Ovary (tissue), 9 donors: ENCODE data around the gene IRF6. TPM values are rescaled to one million over a fixed set of nuclear protein-coding genes. Genes with fewer than 3 reads are reported as not detected.

Source experiments
- DNase-seq, 5 donors: peaks; one replicate each; pipeline ENCODE4 v3.0.0-alpha.2; 2019 to 2020
- H3K27ac ChIP-seq, 2 donors: fragments of 200-600 bp; one replicate each; pipeline versions ENCODE4 v1.5.1 to v1.8.0; 2019 to 2022
- H3K27me3 ChIP-seq: fragments of 200-600 bp; one replicate; pipeline ENCODE4 v1.8.0; 2022
- H3K36me3 ChIP-seq: fragments of 200-600 bp; sonication (generic); one replicate; pipeline ENCODE4 v1.5.1; 2019
- H3K4me1 ChIP-seq: one replicate; pipeline ENCODE4 v1.8.1; 2013; ENCODE audit warnings: mild to moderate bottlenecking, moderate library complexity; ENCODE audit not compliant: insufficient read depth
- H3K4me3 ChIP-seq: fragments of 200-600 bp; sonication (generic); one replicate; pipeline ENCODE4 v1.5.1; 2017
- H3K9me3 ChIP-seq, 2 donors: fragments of 200-600 bp in 1 of 2; sonication (generic) in 1 of 2; one replicate each; pipeline versions ENCODE4 v1.5.1 to v1.8.1; 2013 to 2019; ENCODE audit warnings: mild to moderate bottlenecking in 1 of 2, moderate library complexity in 1 of 2
- CTCF ChIP-seq, 3 donors: fragments of 450-650 bp in 2 of 3; fragments of 200-600 bp in 1 of 3; IDR thresholded peaks; one replicate each; pipeline versions ENCODE4 v1.5.1 to v1.8.0; 2016 to 2022; ENCODE audit warnings: antibody characterized with exemption in 3 of 3, mild to moderate bottlenecking in 1 of 3
- EP300 ChIP-seq: sonication (generic); formaldehyde crosslinking; IDR thresholded peaks from one replicate; pipeline ENCODE4 v1.6.1; 2017; ENCODE audit warnings: antibody characterized with exemption
- POLR2A ChIP-seq: fragments of 450-650 bp; IDR thresholded peaks from one replicate; pipeline ENCODE4 v1.6.1; 2017; ENCODE audit warnings: antibody characterized with exemption, mild to moderate bottlenecking, moderate library complexity
- WGBS, 3 donors: extraction: QIAGEN DNeasy Blood & Tissue Kit in 1 of 3; methylation state at CpG; one replicate each; pipeline versions ENCODE4 v1.1.5 to v1.1.7; 2013 to 2017; 5-methylcytosine and 5-hydroxymethylcytosine counted together
- intact Hi-C, 4 donors: fragments of 100-400 bp; cut with DNase I; formaldehyde crosslinking; loops; one replicate each; pipeline versions ENCODE4 v1.11.0 to v1.15.1; 2022 to 2023
- polyA plus RNA-seq, 2 donors: library from polyadenylated mRNA; stranded (reverse); fragments of 200-250 nt in 1 of 2; fragments of 350-450 nt in 1 of 2; fragmentation: Illumina TruSeq in 1 of 2; extraction: RNeasy Lipid Tissue Mini Kit (QIAGEN cat#74804) in 1 of 2; gene quantifications; one replicate each; pipeline ENCODE4 v1.2.3, GENCODE V29; 2013 to 2014
- total RNA-seq, 7 donors: library from RNA; depleted of rRNA in 2 of 7; stranded (reverse); fragments of >200 nt in 2 of 7; fragmentation: NEBNext Ultra II Directional in 3 of 7; extraction: Animal tissue kit (Norgen Biotek cat#: 25700) in 3 of 7; gene quantifications; one replicate each; pipeline versions ENCODE4 v1.1.0 to v1.2.4, GENCODE V29; 2016 to 2023
- donor health status: DM: no; HTN: no; CAD: no; lungs with moderate emphysema.
- donor health status: DM: no; HTN: no; CAD: no.
- donor health status: Bipolar disorder and iron deficiency.
- donor health status: DM: yes; HTN: yes; CAD: no.
- donor health status: DM: no; HTN: no; CAD: no.
- donor health status: DM: yes; HTN: yes; CAD: no.

Gene IRF6
- total and polyA plus RNA-seq, 9 donors = 0.80 to 24.2 (median 5.0) TPM

- TF ChIP-seq CTCF (IDR thresholded peaks at IDR 0.05) (no peak), POLR2A (no peak), EP300 (no peak)
- no peak overlapping the region for H3K27ac ChIP-seq
- H3K9me3 ChIP-seq = no peaks in the 10 kb centered on the region
- H3K27me3 ChIP-seq = no peaks in the 10 kb centered on the region
- H3K4me1 ChIP-seq = peaks cover 10% of the 10 kb centered on the region
- no peak overlapping the region for H3K4me3 ChIP-seq
- intact Hi-C loops = loop anchor here in 2 of 4 donors (5.0 to 10.0 kb wide), 2 partner anchors 46 to 154 kb away; no protein-coding TSS in a partner anchor
- WGBS, 3 donors = 94 to 96% (median 95%) methylated on average over 3 of the region's 3 CpGs
- DNase-seq = no peak
- H3K36me3 ChIP-seq = no peaks in the 10 kb centered on the region
Observed at GRCh38 chr1:209741193-209741592, 64.7 kb downstream of the IRF6 start.

GRCh38 chr1:209738270-209738669 is 67.7 kb downstream of the IRF6 start:
- no peaks in the 10 kb centered on the region for H3K36me3 ChIP-seq
- TF ChIP-seq EP300 (no peak), POLR2A (no peak), CTCF (IDR thresholded peaks at IDR 0.05) (no peak)
- no peak for DNase-seq
- no peaks in the 10 kb centered on the region for H3K9me3 ChIP-seq
- intact Hi-C loops = no loop called here
- 89 to 92% (median 92%) methylated on average over 1 of the region's 1 CpG for WGBS, 3 donors
- H3K27me3 ChIP-seq = no peaks in the 10 kb centered on the region
- no peak overlapping the region for H3K27ac ChIP-seq
- no peak overlapping the region for H3K4me3 ChIP-seq
- peaks cover 10% of the 10 kb centered on the region for H3K4me1 ChIP-seq

GRCh38 chr1:209737118-209737505 is 68.8 kb downstream of the IRF6 start:
- H3K27me3 ChIP-seq = no peaks in the 10 kb centered on the region
- 85 to 91% (median 89%) methylated on average over 5 of the region's 5 CpGs for WGBS, 3 donors
- no peak for DNase-seq
- no peak overlapping the region for H3K4me3 ChIP-seq
- H3K27ac ChIP-seq = no peak overlapping the region
- H3K9me3 ChIP-seq = no peaks in the 10 kb centered on the region
- no peaks in the 10 kb centered on the region for H3K36me3 ChIP-seq
- peaks cover 10% of the 10 kb centered on the region for H3K4me1 ChIP-seq
- intact Hi-C loops = no loop called here
- TF ChIP-seq EP300 = no peak
- no peak for TF ChIP-seq CTCF (IDR thresholded peaks at IDR 0.05)
- no peak for TF ChIP-seq POLR2A

- TF ChIP-seq POLR2A = no peak
- TF ChIP-seq CTCF (IDR thresholded peaks at IDR 0.05) = no peak
- no peak for TF ChIP-seq EP300
- intact Hi-C loops = no loop called here
- DNase-seq = no peak
- no peak overlapping the region for H3K4me3 ChIP-seq
- peaks cover 7% of the 10 kb centered on the region for H3K4me1 ChIP-seq
- H3K27ac ChIP-seq = no peak overlapping the region
- H3K9me3 ChIP-seq = no peaks in the 10 kb centered on the region
- H3K36me3 ChIP-seq = no peaks in the 10 kb centered on the region
- H3K27me3 ChIP-seq = no peaks in the 10 kb centered on the region
- WGBS, 3 donors = 43 to 55% (median 45%) methylated on average over 3 of the region's 3 CpGs
Observed at GRCh38 chr1:209736490-209737117, 69.3 kb downstream of the IRF6 start.

Other genes starting within 250 kb of the IRF6 start
- gene CAMK1G, start 222.4 kb downstream of the IRF6 start, total RNA-seq = 10 to 100 TPM; 10.1 to 16.7 (median 12.0) TPM
- 10 to 100 TPM in 1 of 2 donors, 1 to 10 TPM in 1; 7.6 to 20.2 TPM for gene CAMK1G, start 222.4 kb downstream of the IRF6 start, polyA plus RNA-seq
- gene LAMB3, start 153.7 kb downstream of the IRF6 start, total RNA-seq = 10 to 100 TPM in 1 of 7 donors, 1 to 10 TPM in 4, under 1 TPM in 2; 0.58 to 56.9 (median 4.2) TPM
- 1 to 10 TPM in 1 of 2 donors, under 1 TPM in 1; 0.54 to 7.0 TPM for gene LAMB3, start 153.7 kb downstream of the IRF6 start, polyA plus RNA-seq
- 100 to 1,000 TPM in 3 of 7 donors, 10 to 100 TPM in 4; 61.4 to 392 (median 79.2) TPM for gene G0S2, start 130.7 kb downstream of the IRF6 start, total RNA-seq
- 10 to 100 TPM; 41.5 to 75.4 TPM for gene G0S2, start 130.7 kb downstream of the IRF6 start, polyA plus RNA-seq
- gene HSD11B1, start 101.3 kb downstream of the IRF6 start, total RNA-seq = 100 to 1,000 TPM in 1 of 7 donors, 10 to 100 TPM in 5, 1 to 10 TPM in 1; 7.4 to 106 (median 57.7) TPM
- 100 to 1,000 TPM in 1 of 2 donors, 10 to 100 TPM in 1; 32.0 to 265 TPM for gene HSD11B1, start 101.3 kb downstream of the IRF6 start, polyA plus RNA-seq
- 1 to 10 TPM in 5 of 7 donors, under 1 TPM in 2; 0.34 to 2.4 (median 1.4) TPM for gene TRAF3IP3, start 50.1 kb downstream of the IRF6 start, total RNA-seq
- 1 to 10 TPM; 1.2 to 5.6 TPM for gene TRAF3IP3, start 50.1 kb downstream of the IRF6 start, polyA plus RNA-seq
- 1 to 10 TPM in 5 of 7 donors, under 1 TPM in 2; 0.83 to 1.6 (median 1.4) TPM for gene C1orf74, start 21.6 kb downstream of the IRF6 start, total RNA-seq
- gene C1orf74, start 21.6 kb downstream of the IRF6 start, polyA plus RNA-seq = 1 to 10 TPM in 1 of 2 donors, under 1 TPM in 1; 0.62 to 2.5 TPM
- gene UTP25, start 21.8 kb upstream of the IRF6 start, total RNA-seq = 1 to 10 TPM; 6.0 to 9.9 (median 8.4) TPM
- gene UTP25, start 21.8 kb upstream of the IRF6 start, polyA plus RNA-seq = 1 to 10 TPM; 4.3 to 8.1 TPM
- under 1 TPM in 4 of 7 donors, not detected in 3; under 0.01 to 0.45 (median 0.22) TPM for gene SYT14, start 132.1 kb upstream of the IRF6 start, total RNA-seq
- under 1 TPM; 0.05 to 0.22 TPM for gene SYT14, start 132.1 kb upstream of the IRF6 start, polyA plus RNA-seq